ENCODE data around the gene GALNT16. TPM values are rescaled to one million over a fixed set of nuclear protein-coding genes. Genes with fewer than 3 reads are reported as not detected.
A peak's percentile ranks its signal among the peaks of the same experiment; 100 is the strongest.

Gene GALNT16
- total and polyA plus RNA-seq, 2 of the 8 experiments (the other 6 are each of a cell fraction or from before 2014, with no cell fraction given), result 5.4 to 6.3 TPM

- no peak for TF ChIP-seq JUN (IDR thresholded peaks at IDR 0.05; ENCODE audit: low read depth, low read length)
- peak; percentile 70 for TF ChIP-seq MAX (IDR thresholded peaks at IDR 0.05)
- no peak for TF ChIP-seq SP1 (IDR thresholded peaks at IDR 0.05; ENCODE audit: low read depth, low read length)
- no peak for TF ChIP-seq CBX8 (IDR thresholded peaks at IDR 0.05; ENCODE audit: borderline replicate concordance, low read depth, low read length)
- TF ChIP-seq E2F6 (IDR thresholded peaks at IDR 0.05), result no peak; the same call in 1 of the 2 replicates
- no peak for TF ChIP-seq NANOG (IDR thresholded peaks at IDR 0.05; ENCODE audit: insufficient read depth, low read depth, low read length, poor library complexity, severe bottlenecking)
- no peak for TF ChIP-seq POU5F1 (IDR thresholded peaks at IDR 0.05; ENCODE audit: low read depth, low read length)
- TF ChIP-seq KDM4A (IDR thresholded peaks at IDR 0.05; ENCODE audit: low read depth, low read length, severe bottlenecking), result peak; percentile 64
- TF ChIP-seq TEAD4 (IDR thresholded peaks at IDR 0.05; ENCODE audit: low read depth, low read length), result no peak
- no peak for TF ChIP-seq SP2 (IDR thresholded peaks at IDR 0.05; ENCODE audit: low read length)
- TF ChIP-seq ASH2L (IDR thresholded peaks at IDR 0.05; ENCODE audit: low read length), result peak; percentile 56
- TF ChIP-seq NRF1 (IDR thresholded peaks at IDR 0.05; ENCODE audit: low read depth, low read length), result no peak
- no peak for TF ChIP-seq CREB1 (IDR thresholded peaks at IDR 0.05)
Observed at GRCh38 chr14:69260861-69261564, 1.1 kb downstream of the GALNT16 start (continued).

Data from H1 (cell line).